Measurements from ENCODE around the gene ITIH6.

ITIH6 gene

DNA sequence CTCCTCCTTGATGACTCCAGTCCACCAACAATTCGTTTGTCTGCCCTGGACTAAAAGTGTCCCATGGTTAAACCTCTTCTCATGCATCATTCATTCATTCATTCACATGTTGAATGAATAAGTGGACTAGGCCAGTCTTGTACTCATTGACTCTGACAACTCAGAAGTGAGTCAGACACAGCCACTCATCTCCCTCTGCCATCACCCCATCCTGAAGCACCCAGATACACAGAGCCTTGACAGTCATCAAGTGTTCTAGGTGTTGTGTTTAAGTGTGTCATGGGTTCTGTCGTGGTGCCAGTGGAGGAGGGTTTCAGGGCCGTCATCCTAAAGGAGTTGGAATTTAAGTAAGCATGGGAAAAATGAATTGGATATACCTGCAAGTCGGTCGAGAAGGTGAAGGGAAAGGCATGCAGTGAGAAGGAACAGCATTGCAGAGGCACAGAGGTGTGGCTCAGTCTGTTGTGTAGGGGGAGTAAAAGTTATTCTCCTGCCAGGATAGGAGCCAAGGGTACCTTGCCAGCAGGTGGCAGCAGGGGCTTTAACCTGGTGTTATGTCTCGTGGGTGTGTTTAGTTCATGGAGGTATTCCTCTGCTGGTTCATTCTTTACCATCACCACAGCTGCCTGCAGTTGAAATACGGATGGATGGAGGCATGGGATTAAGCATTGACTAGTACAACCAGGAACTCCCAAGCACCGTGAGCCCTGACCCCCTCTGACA is 27.8 kb upstream of the ITIH6 start:
- H3F3A ChIP-seq (ENCODE audit: control insufficient read depth, insufficient read depth): no peaks in the 10 kb centered on the region
- no peak overlapping the region for H3K4me2 ChIP-seq (ENCODE audit: low read length)
- H3K36me3 ChIP-seq (ENCODE audit: control insufficient read depth, low read length): no peaks in the 10 kb centered on the region
- TF ChIP-seq, protein P1, sequence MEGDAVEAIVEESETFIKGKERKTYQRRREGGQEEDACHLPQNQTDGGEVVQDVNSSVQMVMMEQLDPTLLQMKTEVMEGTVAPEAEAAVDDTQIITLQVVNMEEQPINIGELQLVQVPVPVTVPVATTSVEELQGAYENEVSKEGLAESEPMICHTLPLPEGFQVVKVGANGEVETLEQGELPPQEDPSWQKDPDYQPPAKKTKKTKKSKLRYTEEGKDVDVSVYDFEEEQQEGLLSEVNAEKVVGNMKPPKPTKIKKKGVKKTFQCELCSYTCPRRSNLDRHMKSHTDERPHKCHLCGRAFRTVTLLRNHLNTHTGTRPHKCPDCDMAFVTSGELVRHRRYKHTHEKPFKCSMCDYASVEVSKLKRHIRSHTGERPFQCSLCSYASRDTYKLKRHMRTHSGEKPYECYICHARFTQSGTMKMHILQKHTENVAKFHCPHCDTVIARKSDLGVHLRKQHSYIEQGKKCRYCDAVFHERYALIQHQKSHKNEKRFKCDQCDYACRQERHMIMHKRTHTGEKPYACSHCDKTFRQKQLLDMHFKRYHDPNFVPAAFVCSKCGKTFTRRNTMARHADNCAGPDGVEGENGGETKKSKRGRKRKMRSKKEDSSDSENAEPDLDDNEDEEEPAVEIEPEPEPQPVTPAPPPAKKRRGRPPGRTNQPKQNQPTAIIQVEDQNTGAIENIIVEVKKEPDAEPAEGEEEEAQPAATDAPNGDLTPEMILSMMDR (IDR thresholded peaks at IDR 0.05; ENCODE audit: low read depth, low read length, poor library complexity, severe bottlenecking): no peak
- no peak for TF ChIP-seq EZH2phosphoT487 (IDR thresholded peaks at IDR 0.05; ENCODE audit: borderline replicate concordance, low read length)
- no peak overlapping the region for H3K4me3 ChIP-seq (ENCODE audit: low read length)
- no peak overlapping the region for H3K27ac ChIP-seq (ENCODE audit: low read depth, low read length)
- no peaks in the 10 kb centered on the region for H4K20me1 ChIP-seq (ENCODE audit: control insufficient read depth, insufficient read depth, low read depth, low read length)
- H3K79me2 ChIP-seq (ENCODE audit: control insufficient read depth, low read length): no peaks in the 10 kb centered on the region
- no peaks in the 10 kb centered on the region for H3K27me3 ChIP-seq (ENCODE audit: control insufficient read depth, low read length)
- no peaks in the 10 kb centered on the region for H3K9me2 ChIP-seq (replicated peaks; ENCODE audit: control insufficient read depth, low read length)
- H3K9me3 ChIP-seq (ENCODE audit: control insufficient read depth, insufficient read depth, low read length): no peaks in the 10 kb centered on the region
- no peaks in the 10 kb centered on the region for H3K4me1 ChIP-seq (ENCODE audit: control insufficient read depth, low read length)

DNA sequence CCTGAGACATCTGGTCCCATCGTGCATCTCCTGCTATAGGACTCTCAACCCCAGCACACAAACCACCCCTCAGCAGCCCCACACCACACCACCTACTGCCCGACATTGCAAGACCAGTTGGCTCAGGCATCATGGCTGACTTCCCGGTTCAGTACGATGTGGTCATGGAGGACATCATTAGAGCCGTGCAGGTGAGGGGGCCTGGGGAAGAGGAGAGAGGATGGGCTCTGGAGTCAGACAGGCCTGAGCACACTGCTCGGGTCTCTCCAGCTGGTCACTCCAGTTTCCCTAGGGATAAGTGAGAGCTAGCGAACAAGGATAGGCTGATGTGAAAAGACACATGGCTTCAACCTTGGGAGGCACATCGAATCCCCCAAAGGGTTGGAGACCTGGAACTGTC is 26.7 kb upstream of the ITIH6 start:
- Histone ChIP-seq H3K27ac (ENCODE audit: low read depth, low read length) (no peak overlapping the region), H3K79me2 (ENCODE audit: control insufficient read depth, low read length) (no peaks in the 10 kb centered on the region), H3K4me2 (ENCODE audit: low read length) (no peak overlapping the region), H4K20me1 (ENCODE audit: control insufficient read depth, insufficient read depth, low read depth, low read length) (no peaks in the 10 kb centered on the region), H3K9me3 (ENCODE audit: control insufficient read depth, insufficient read depth, low read length) (no peaks in the 10 kb centered on the region), H3K27me3 (ENCODE audit: control insufficient read depth, low read length) (no peaks in the 10 kb centered on the region), H3F3A (ENCODE audit: control insufficient read depth, insufficient read depth) (no peaks in the 10 kb centered on the region), H3K36me3 (ENCODE audit: control insufficient read depth, low read length) (no peaks in the 10 kb centered on the region), H3K4me3 (ENCODE audit: low read length) (no peak overlapping the region), H3K9me2 (replicated peaks; ENCODE audit: control insufficient read depth, low read length) (no peaks in the 10 kb centered on the region), H3K4me1 (ENCODE audit: control insufficient read depth, low read length) (no peaks in the 10 kb centered on the region)
- TF ChIP-seq, protein P1 (IDR thresholded peaks at IDR 0.05; ENCODE audit: low read depth, low read length, poor library complexity, severe bottlenecking): no peak
- TF ChIP-seq EZH2phosphoT487 (IDR thresholded peaks at IDR 0.05; ENCODE audit: borderline replicate concordance, low read length): no peak

DNA sequence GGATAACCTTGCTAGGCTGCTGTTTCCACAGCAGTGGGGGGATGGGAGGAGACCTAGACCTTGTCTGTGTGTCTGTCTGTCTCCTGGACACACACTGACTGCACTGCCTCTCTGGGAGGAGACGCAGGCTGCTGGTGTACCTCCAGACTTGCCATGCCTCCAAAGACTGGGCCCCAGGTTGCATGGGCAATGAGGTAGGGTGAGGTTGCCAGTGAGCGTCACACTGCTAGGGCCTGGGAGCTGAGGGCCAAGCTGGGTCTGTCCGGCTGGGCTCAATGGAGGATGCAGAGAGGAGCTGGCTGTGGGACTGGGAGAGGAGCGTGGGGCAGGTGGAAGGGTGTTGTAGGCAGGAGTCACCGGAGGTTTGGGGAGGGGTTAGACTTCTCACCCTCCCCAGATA is 26.1 kb upstream of the ITIH6 start:
- TF ChIP-seq, protein P1 (IDR thresholded peaks at IDR 0.05; ENCODE audit: low read depth, low read length, poor library complexity, severe bottlenecking): no peak
- no peak for TF ChIP-seq EZH2phosphoT487 (IDR thresholded peaks at IDR 0.05; ENCODE audit: borderline replicate concordance, low read length)
- H3K4me3 ChIP-seq (ENCODE audit: low read length): no peak overlapping the region
- no peaks in the 10 kb centered on the region for H3K36me3 ChIP-seq (ENCODE audit: control insufficient read depth, low read length)
- no peak overlapping the region for H3K4me2 ChIP-seq (ENCODE audit: low read length)
- H3K4me1 ChIP-seq (ENCODE audit: control insufficient read depth, low read length): no peaks in the 10 kb centered on the region
- no peaks in the 10 kb centered on the region for H3K27me3 ChIP-seq (ENCODE audit: control insufficient read depth, low read length)
- H4K20me1 ChIP-seq (ENCODE audit: control insufficient read depth, insufficient read depth, low read depth, low read length): no peaks in the 10 kb centered on the region
- no peaks in the 10 kb centered on the region for H3K9me2 ChIP-seq (replicated peaks; ENCODE audit: control insufficient read depth, low read length)
- H3F3A ChIP-seq (ENCODE audit: control insufficient read depth, insufficient read depth): no peaks in the 10 kb centered on the region
- H3K27ac ChIP-seq (ENCODE audit: low read depth, low read length): no peak overlapping the region
- H3K9me3 ChIP-seq (ENCODE audit: control insufficient read depth, insufficient read depth, low read length): no peaks in the 10 kb centered on the region
- no peaks in the 10 kb centered on the region for H3K79me2 ChIP-seq (ENCODE audit: control insufficient read depth, low read length)

All from DOHH2 (cell line).